AG04449 (cell line): ENCODE results near the gene NMRK1.

ENCODE experiments used
- CTCF ChIA-PET: fragments of 350-600 bp; formaldehyde crosslinking; extraction: SDS; loops from one replicate; lab custom pipeline; 2021; ENCODE audit warnings: antibody characterized with exemption; lab: Yijun Ruan, JAX
- POLR2A ChIA-PET: fragments of 400-600, 350-600 bp; formaldehyde crosslinking; extraction: SDS; loops from one replicate; lab custom pipeline; 2020; ENCODE audit warnings: antibody characterized with exemption, inconsistent platforms; lab: Yijun Ruan, JAX
- DNase-seq: peaks from one replicate; pipeline ENCODE4 v3.0.0-alpha.2; 2010; ENCODE audit warnings: low read depth, low spot score
- H3K4me3 ChIP-seq: 2 replicates; pipeline ENCODE4 v1.5.1; 2011; ENCODE audit warnings: low read depth, mild to moderate bottlenecking, control low read depth, low read length
- CTCF ChIP-seq: IDR thresholded peaks from one replicate; pipeline ENCODE4 v1.5.1; 2011; ENCODE audit warnings: mild to moderate bottlenecking, moderate library complexity, low read length, control low read depth, inconsistent platforms; ENCODE audit not compliant: insufficient read depth; ENCODE audit errors: missing control alignments

NMRK1 gene

GRCh38 chr9:75086541-75087288 is 1.2 kb downstream of the NMRK1 start:
- ChIA-PET POLR2A (interaction anchor here (1.0 kb wide), 1 partner anchor 17 kb away, joined by 3 read pairs; no protein-coding TSS in a partner anchor), CTCF (interaction anchor here (0.6 to 4.8 kb wide), 10 partner anchors 9 to 312 kb away, joined by 3 to 49 read pairs (median 4); partner anchors contain the start of gene C9orf40)
- peak overlapping the region; percentile 94 for H3K4me3 ChIP-seq
- no peak for DNase-seq
- TF ChIP-seq CTCF: no peak

- POLR2A ChIA-PET: no interaction called here
- CTCF ChIA-PET: interaction anchor here (0.6 to 4.8 kb wide), 10 partner anchors 8 to 311 kb away, joined by 3 to 49 read pairs (median 4); partner anchors contain the start of gene C9orf40
- DNase-seq: no peak
- no peak overlapping the region for H3K4me3 ChIP-seq
- TF ChIP-seq CTCF: no peak
Measured at GRCh38 chr9:75085640-75086039, 2.3 kb downstream of the NMRK1 start.

GRCh38 chr9:75084081-75084672 is 3.8 kb downstream of the NMRK1 start:
- no peak for DNase-seq
- no peak overlapping the region for H3K4me3 ChIP-seq
- TF ChIP-seq CTCF: no peak
- ChIA-PET POLR2A (no interaction called here), CTCF (interaction anchor here (0.9 to 5.1 kb wide), 8 partner anchors 8 to 309 kb away, joined by 3 to 77 read pairs (median 4); partner anchors contain the start of gene C9orf40)

- ChIA-PET CTCF (interaction anchor here (0.9 to 5.1 kb wide), 4 partner anchors 8 to 308 kb away, joined by 3 to 77 read pairs (median 4); no protein-coding TSS in a partner anchor), POLR2A (no interaction called here)
- no peak overlapping the region for H3K4me3 ChIP-seq
- TF ChIP-seq CTCF: no peak
- DNase-seq: no peak
Measured at GRCh38 chr9:75083188-75083970, 4.6 kb downstream of the NMRK1 start.

GRCh38 chr9:75081632-75082031 is 6.3 kb downstream of the NMRK1 start:
- TF ChIP-seq CTCF: no peak

More at GRCh38 chr9:75081632-75082031, 6.3 kb downstream of the NMRK1 start:
- no peak for DNase-seq
- CTCF ChIA-PET: interaction anchor here (5.1 kb wide), 1 partner anchor 307 kb away, joined by 77 read pairs; no protein-coding TSS in a partner anchor
- POLR2A ChIA-PET: no interaction called here
- H3K4me3 ChIP-seq: no peak overlapping the region
